T-helper 2 cell treated with Interferon-gamma antibody and Interleukin-4, amounts not matched to agents 5 μg/mL and 100 μg/mL, for 36 hours (primary cell): Measurements from ENCODE around the gene FAM181A.

Source experiments
- DNase-seq: peaks from one replicate; pipeline ENCODE4 v3.0.0; 2021; ENCODE audit warnings: low spot score
- H3K27ac Mint-ChIP-seq: one replicate; pipeline ENCODE4 v1.8.0; 2021; ENCODE audit warnings: mild to moderate bottlenecking, mixed read lengths
- H3K27me3 Mint-ChIP-seq: one replicate; pipeline ENCODE4 v1.8.0; 2021; ENCODE audit warnings: low read depth, mixed read lengths
- H3K36me3 Mint-ChIP-seq: one replicate; pipeline ENCODE4 v1.8.0; 2021; ENCODE audit warnings: low read depth, mixed read lengths
- H3K4me1 Mint-ChIP-seq: one replicate; pipeline ENCODE4 v1.8.0; 2021; ENCODE audit warnings: low read depth, mixed read lengths
- H3K4me3 Mint-ChIP-seq: one replicate; pipeline ENCODE4 v1.8.0; 2022; ENCODE audit warnings: mild to moderate bottlenecking, moderate library complexity, mixed read lengths
- H3K9me3 Mint-ChIP-seq: one replicate; pipeline ENCODE4 v1.8.0; 2021; ENCODE audit warnings: mixed read lengths

The FAM181A gene

GRCh38 chr14:93944348-93945069, 17.4 kb downstream of the FAM181A start:
- Mint-ChIP-seq H3K36me3 (peaks cover 46% of the 10 kb centered on the region), H3K4me1 (peaks cover 16% of the 10 kb centered on the region), H3K27me3 (no peaks in the 10 kb centered on the region), H3K27ac (peak overlapping the region; percentile 64), H3K4me3 (no peak overlapping the region), H3K9me3 (no peaks in the 10 kb centered on the region)
- DNase-seq, result no peak

GRCh38 chr14:93945070-93945399, 17.9 kb downstream of the FAM181A start:
- Mint-ChIP-seq H3K9me3 (no peaks in the 10 kb centered on the region), H3K27ac (no peak overlapping the region), H3K4me3 (no peak overlapping the region), H3K27me3 (no peaks in the 10 kb centered on the region), H3K36me3 (peaks cover 51% of the 10 kb centered on the region), H3K4me1 (peaks cover 12% of the 10 kb centered on the region)
- DNase-seq, result no peak

- Mint-ChIP-seq H3K27ac (no peak overlapping the region), H3K9me3 (no peaks in the 10 kb centered on the region), H3K4me1 (peaks cover 13% of the 10 kb centered on the region), H3K27me3 (no peaks in the 10 kb centered on the region), H3K4me3 (no peak overlapping the region), H3K36me3 (peaks cover 54% of the 10 kb centered on the region)
- DNase-seq, result no peak
These were observed 19.0 kb downstream of the FAM181A start for GRCh38 chr14:93946104-93946503.

- no peak for DNase-seq
- Mint-ChIP-seq H3K36me3 (peaks cover 56% of the 10 kb centered on the region), H3K27ac (no peak overlapping the region), H3K4me1 (peaks cover 13% of the 10 kb centered on the region), H3K4me3 (no peak overlapping the region), H3K9me3 (no peaks in the 10 kb centered on the region), H3K27me3 (no peaks in the 10 kb centered on the region)
These were observed 19.5 kb downstream of the FAM181A start for GRCh38 chr14:93946541-93947090.

- H3K4me1 Mint-ChIP-seq, result peaks cover 13% of the 10 kb centered on the region
- no peaks in the 10 kb centered on the region for H3K9me3 Mint-ChIP-seq
- no peak for DNase-seq
- H3K27me3 Mint-ChIP-seq, result no peaks in the 10 kb centered on the region
- no peak overlapping the region for H3K27ac Mint-ChIP-seq
- no peak overlapping the region for H3K4me3 Mint-ChIP-seq
- peaks cover 61% of the 10 kb centered on the region for H3K36me3 Mint-ChIP-seq
These were observed 20.1 kb downstream of the FAM181A start for GRCh38 chr14:93947282-93947681.

GRCh38 chr14:93949511-93950075, 22.4 kb downstream of the FAM181A start:
- peaks cover 70% of the 10 kb centered on the region for H3K36me3 Mint-ChIP-seq
- no peak overlapping the region for H3K4me3 Mint-ChIP-seq
- no peaks in the 10 kb centered on the region for H3K9me3 Mint-ChIP-seq
- H3K4me1 Mint-ChIP-seq, result peaks cover 33% of the 10 kb centered on the region
- DNase-seq, result no peak
- no peak overlapping the region for H3K27ac Mint-ChIP-seq
- no peaks in the 10 kb centered on the region for H3K27me3 Mint-ChIP-seq

- Mint-ChIP-seq H3K36me3 (peaks cover 79% of the 10 kb centered on the region), H3K9me3 (no peaks in the 10 kb centered on the region), H3K27ac (peak overlapping the region; percentile 20), H3K27me3 (no peaks in the 10 kb centered on the region), H3K4me1 (peaks cover 48% of the 10 kb centered on the region), H3K4me3 (no peak overlapping the region)
- DNase-seq, result no peak
These were observed 23.9 kb downstream of the FAM181A start for GRCh38 chr14:93950948-93951634.

GRCh38 chr14:93951635-93952540, 24.7 kb downstream of the FAM181A start:
- Mint-ChIP-seq H3K4me3 (no peak overlapping the region), H3K4me1 (peaks cover 56% of the 10 kb centered on the region), H3K36me3 (peaks cover 76% of the 10 kb centered on the region), H3K27me3 (no peaks in the 10 kb centered on the region), H3K27ac (peak overlapping the region; percentile 60), H3K9me3 (no peaks in the 10 kb centered on the region)
- DNase-seq, result no peak

- Mint-ChIP-seq H3K4me3 (peak overlapping the region; percentile 41), H3K27ac (peak overlapping the region; percentile 53), H3K36me3 (peaks cover 77% of the 10 kb centered on the region)
These were observed 25.7 kb downstream of the FAM181A start for GRCh38 chr14:93952829-93953228.

GRCh38 chr14:93953263-93953662, 26.1 kb downstream of the FAM181A start:
- H3K4me1 Mint-ChIP-seq, result peaks cover 67% of the 10 kb centered on the region
- H3K27ac Mint-ChIP-seq, result no peak overlapping the region
- H3K36me3 Mint-ChIP-seq, result peaks cover 79% of the 10 kb centered on the region
- no peak for DNase-seq
- no peaks in the 10 kb centered on the region for H3K27me3 Mint-ChIP-seq
- H3K9me3 Mint-ChIP-seq, result no peaks in the 10 kb centered on the region
- H3K4me3 Mint-ChIP-seq, result peak overlapping the region; percentile 88

More at GRCh38 chr14:93952829-93953228, 25.7 kb downstream of the FAM181A start:
- Mint-ChIP-seq H3K9me3 (no peaks in the 10 kb centered on the region), H3K27me3 (no peaks in the 10 kb centered on the region), H3K4me1 (peaks cover 63% of the 10 kb centered on the region)
- DNase-seq, result no peak

- peaks cover 81% of the 10 kb centered on the region for H3K36me3 Mint-ChIP-seq
- no peaks in the 10 kb centered on the region for H3K27me3 Mint-ChIP-seq
- peak overlapping the region; percentile 79 for H3K27ac Mint-ChIP-seq
- DNase-seq, result no peak
- peaks cover 74% of the 10 kb centered on the region for H3K4me1 Mint-ChIP-seq
- H3K4me3 Mint-ChIP-seq, result peak overlapping the region; percentile 88
- H3K9me3 Mint-ChIP-seq, result no peaks in the 10 kb centered on the region
These were observed 26.8 kb downstream of the FAM181A start for GRCh38 chr14:93953739-93954515.

- no peaks in the 10 kb centered on the region for H3K9me3 Mint-ChIP-seq
- H3K27me3 Mint-ChIP-seq, result no peaks in the 10 kb centered on the region
- peak overlapping the region; percentile 90 for H3K27ac Mint-ChIP-seq
- peaks cover 86% of the 10 kb centered on the region for H3K36me3 Mint-ChIP-seq
- peak overlapping the region; percentile 88 for H3K4me3 Mint-ChIP-seq
- DNase-seq, result no peak
- H3K4me1 Mint-ChIP-seq, result peaks cover 79% of the 10 kb centered on the region
These were observed 27.3 kb downstream of the FAM181A start for GRCh38 chr14:93954516-93954830.
